HFF-Myc (cell line): ENCODE data around the gene RANGRF.

ENCODE experiments used
- DNase-seq: peaks from one replicate; pipeline ENCODE4 v3.0.0-alpha.2; 2011; ENCODE audit warnings: low read depth; ENCODE audit errors: extremely low read depth
- H3K4me3 ChIP-seq: replicated peaks from 2 replicates; pipeline ENCODE4 v1.5.1; 2011; ENCODE audit warnings: low read depth, mild to moderate bottlenecking, control low read depth, low read length
- TF ChIP-seq, protein P1 (sequence below): IDR thresholded peaks from 2 replicates; pipeline ENCODE4 v1.5.1; 2012; ENCODE audit warnings: mild to moderate bottlenecking, low read depth, low read length, control low read depth; ENCODE audit errors: missing control alignments

Gene RANGRF

DNA sequence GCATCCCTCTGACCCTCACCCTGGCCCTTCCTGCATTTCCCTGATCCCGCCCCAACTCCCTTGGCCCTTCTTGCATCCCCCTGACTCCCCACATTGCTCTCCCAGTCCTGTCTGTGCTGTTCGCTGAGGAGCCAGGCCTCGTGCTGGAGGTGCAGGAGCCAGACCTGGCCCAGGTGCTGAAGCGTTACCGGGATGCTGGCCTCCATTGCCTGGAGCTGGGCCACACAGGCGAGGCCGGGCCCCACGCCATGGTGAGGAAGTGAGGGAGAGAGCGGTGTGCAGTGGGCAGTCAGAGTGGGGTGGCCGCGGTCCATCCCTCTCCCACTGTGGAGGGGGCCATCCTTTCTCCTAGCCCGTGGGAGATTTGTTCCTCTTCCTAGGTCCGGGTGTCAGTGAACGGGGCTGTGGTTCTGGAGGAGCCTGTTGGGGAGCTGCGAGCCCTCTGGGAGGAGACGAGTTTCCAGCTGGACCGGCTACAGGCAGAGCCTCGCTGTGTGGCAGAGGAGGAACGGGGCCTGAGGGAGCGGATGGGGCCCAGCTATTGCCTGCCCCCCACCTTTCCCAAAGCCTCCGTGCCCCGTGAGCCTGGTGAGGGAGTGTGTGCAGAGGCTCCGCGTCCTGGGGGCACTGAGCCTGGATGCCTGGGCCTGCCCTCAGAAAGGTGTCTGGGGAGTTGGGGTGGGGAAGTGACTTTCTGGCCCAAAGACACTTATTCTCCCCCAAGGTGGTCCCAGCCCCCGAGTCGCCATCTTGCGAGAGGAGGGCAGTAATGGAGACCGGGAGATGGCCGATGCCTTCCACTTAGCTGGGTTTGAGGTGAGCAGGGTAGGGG, 21.6 kb upstream of the RANGRF start:
- TF ChIP-seq, protein P1, sequence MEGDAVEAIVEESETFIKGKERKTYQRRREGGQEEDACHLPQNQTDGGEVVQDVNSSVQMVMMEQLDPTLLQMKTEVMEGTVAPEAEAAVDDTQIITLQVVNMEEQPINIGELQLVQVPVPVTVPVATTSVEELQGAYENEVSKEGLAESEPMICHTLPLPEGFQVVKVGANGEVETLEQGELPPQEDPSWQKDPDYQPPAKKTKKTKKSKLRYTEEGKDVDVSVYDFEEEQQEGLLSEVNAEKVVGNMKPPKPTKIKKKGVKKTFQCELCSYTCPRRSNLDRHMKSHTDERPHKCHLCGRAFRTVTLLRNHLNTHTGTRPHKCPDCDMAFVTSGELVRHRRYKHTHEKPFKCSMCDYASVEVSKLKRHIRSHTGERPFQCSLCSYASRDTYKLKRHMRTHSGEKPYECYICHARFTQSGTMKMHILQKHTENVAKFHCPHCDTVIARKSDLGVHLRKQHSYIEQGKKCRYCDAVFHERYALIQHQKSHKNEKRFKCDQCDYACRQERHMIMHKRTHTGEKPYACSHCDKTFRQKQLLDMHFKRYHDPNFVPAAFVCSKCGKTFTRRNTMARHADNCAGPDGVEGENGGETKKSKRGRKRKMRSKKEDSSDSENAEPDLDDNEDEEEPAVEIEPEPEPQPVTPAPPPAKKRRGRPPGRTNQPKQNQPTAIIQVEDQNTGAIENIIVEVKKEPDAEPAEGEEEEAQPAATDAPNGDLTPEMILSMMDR = no peak
- no peak for DNase-seq
- no peak overlapping the region for H3K4me3 ChIP-seq

DNA sequence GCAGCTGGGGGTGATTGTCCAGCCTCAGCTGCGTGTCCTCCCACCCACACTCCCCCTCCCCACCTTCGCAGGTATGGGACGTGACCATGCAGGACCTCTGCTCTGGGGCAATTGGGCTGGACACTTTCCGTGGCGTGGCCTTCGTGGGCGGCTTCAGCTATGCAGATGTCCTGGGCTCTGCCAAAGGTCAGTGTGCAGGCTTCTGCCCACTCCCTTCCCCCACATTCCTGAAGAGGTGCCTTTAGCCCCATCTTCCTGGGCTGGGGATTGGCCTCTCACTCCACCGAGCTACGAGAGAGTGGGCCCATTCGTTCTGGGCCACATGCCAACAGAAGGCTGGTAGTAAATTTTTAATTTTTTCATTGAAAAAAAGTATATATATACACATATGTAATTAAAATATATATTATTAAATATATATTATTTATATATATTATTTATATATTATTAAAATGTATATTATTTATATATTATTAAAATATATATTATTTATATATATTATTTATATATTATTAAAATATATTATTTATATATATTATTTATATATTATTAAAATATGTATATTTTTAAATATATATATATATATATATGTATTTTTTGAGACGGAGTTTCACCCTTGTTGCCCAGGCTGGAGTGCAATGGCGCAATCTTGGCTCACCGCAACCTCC, 20.9 kb upstream of the RANGRF start:
- TF ChIP-seq, protein P1 = no peak
- no peak overlapping the region for H3K4me3 ChIP-seq
- no peak for DNase-seq

GRCh38 chr17:8268550-8269298, 19.7 kb upstream of the RANGRF start:
- TF ChIP-seq, protein P1 = no peak
- no peak for DNase-seq
- no peak overlapping the region for H3K4me3 ChIP-seq

GRCh38 chr17:8272421-8272820, 16.0 kb upstream of the RANGRF start:
- TF ChIP-seq, protein P1 = no peak
- no peak overlapping the region for H3K4me3 ChIP-seq
- DNase-seq = no peak

DNA sequence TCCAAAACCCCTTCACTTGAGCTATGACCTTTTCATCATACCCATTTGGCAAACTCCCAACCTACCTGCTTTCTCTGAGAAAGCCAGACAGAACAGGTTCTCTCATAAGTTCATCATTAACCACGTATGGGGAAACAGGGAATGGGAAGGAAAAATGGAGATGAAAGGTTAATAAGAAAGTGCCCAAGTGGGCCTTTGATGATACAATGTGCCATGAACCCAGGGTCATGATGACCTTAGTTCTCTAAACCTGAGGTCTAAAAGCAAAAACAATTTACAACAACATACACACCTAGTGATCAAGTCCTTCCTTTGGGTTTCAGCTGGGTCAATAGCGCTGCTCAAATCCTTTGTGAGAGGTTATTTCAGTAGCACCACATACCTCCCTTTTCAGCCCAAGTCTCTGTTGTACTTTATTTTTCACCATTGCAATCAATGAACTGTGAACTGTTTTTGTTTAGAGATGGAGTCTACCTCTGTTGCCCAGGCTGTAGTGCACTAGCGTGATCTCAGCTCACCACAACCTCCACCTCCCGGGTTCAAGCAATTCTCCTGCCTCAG, 14.5 kb upstream of the RANGRF start:
- TF ChIP-seq, protein P1 = no peak
- DNase-seq = no peak
- no peak overlapping the region for H3K4me3 ChIP-seq

GRCh38 chr17:8274816-8275215, 13.7 kb upstream of the RANGRF start:
- TF ChIP-seq, protein P1 = no peak
- no peak overlapping the region for H3K4me3 ChIP-seq
- DNase-seq = no peak
